ENCODE measurements around the gene TMEM176B.

DNA sequence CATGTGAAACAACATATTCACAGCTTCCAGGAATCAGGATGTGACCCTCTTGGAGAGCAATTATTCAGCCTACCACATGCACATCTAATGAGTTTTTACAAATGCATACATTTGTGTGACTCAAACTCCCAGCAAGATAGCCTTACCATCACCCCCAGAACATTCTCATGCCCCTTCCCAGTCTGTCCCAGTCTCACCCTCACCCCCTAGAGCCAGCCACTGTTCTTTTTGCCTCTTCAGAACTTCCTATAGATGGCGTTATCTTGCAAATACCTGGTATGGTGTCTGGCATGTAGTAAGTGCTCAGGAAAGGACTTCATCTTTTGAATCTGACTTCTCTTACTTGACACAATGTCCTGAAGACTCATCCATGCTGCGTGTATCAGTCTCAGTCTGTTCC lies 28.2 kb upstream of the TMEM176B start:
- TF ChIP-seq, protein P1, sequence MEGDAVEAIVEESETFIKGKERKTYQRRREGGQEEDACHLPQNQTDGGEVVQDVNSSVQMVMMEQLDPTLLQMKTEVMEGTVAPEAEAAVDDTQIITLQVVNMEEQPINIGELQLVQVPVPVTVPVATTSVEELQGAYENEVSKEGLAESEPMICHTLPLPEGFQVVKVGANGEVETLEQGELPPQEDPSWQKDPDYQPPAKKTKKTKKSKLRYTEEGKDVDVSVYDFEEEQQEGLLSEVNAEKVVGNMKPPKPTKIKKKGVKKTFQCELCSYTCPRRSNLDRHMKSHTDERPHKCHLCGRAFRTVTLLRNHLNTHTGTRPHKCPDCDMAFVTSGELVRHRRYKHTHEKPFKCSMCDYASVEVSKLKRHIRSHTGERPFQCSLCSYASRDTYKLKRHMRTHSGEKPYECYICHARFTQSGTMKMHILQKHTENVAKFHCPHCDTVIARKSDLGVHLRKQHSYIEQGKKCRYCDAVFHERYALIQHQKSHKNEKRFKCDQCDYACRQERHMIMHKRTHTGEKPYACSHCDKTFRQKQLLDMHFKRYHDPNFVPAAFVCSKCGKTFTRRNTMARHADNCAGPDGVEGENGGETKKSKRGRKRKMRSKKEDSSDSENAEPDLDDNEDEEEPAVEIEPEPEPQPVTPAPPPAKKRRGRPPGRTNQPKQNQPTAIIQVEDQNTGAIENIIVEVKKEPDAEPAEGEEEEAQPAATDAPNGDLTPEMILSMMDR (IDR thresholded peaks at IDR 0.05), result no peak
- TF ChIP-seq EP300 (IDR thresholded peaks at IDR 0.05), result no peak
